OCI-LY3 (cell line): ENCODE results near the gene TASOR.

Experiments
- H2AFZ ChIP-seq: fragments of 200-600, 300-600 bp; shearing (Covaris generic); 2 replicates; pipeline ENCODE4 v1.6.0; 2014; ENCODE audit warnings: antibody characterized with exemption, low read depth, low read length
- H3K27ac ChIP-seq: fragments of 200-600, 300-600 bp; sonication (generic); 2 replicates; pipeline ENCODE4 v1.5.1; 2014; ENCODE audit warnings: mild to moderate bottlenecking, low read length, moderate library complexity, mixed read lengths
- H3K27me3 ChIP-seq: fragments of 200-600, 300-600 bp; sonication (generic); 2 replicates; pipeline ENCODE4 v1.6.1; 2014; ENCODE audit warnings: low read depth, low read length, mixed read lengths
- H3K36me3 ChIP-seq: fragments of 200-600, 300-600 bp; sonication (generic); replicated peaks from 2 replicates; pipeline ENCODE3; 2014; ENCODE audit warnings: low read depth, low read length, mixed read lengths
- H3K4me1 ChIP-seq: fragments of 300-600, 200-600 bp; sonication (generic); 2 replicates; pipeline ENCODE4 v1.6.1; 2014; ENCODE audit warnings: low read length, mixed read lengths
- H3K4me2 ChIP-seq: fragments of 200-600, 300-600 bp; sonication (generic); 2 replicates; pipeline ENCODE4 v1.6.1; 2014; ENCODE audit warnings: low read length, mixed read lengths
- H3K4me3 ChIP-seq: fragments of 300-600, 200-600 bp; sonication (generic); 2 replicates; pipeline ENCODE4 v1.5.1; 2014; ENCODE audit warnings: antibody characterized with exemption, mild to moderate bottlenecking, low read length, moderate library complexity
- H3K79me2 ChIP-seq: fragments of 300-600, 200-600 bp; shearing (Covaris generic); 2 replicates; pipeline ENCODE4 v1.6.1; 2014; ENCODE audit warnings: mild to moderate bottlenecking, low read length, mixed read lengths
- H3K9ac ChIP-seq: fragments of 300-600, 200-600 bp; shearing (Covaris generic); 2 replicates; pipeline ENCODE4 v1.6.0; 2014; ENCODE audit warnings: mild to moderate bottlenecking, low read length, moderate library complexity
- H3K9me3 ChIP-seq: fragments of 200-600, 300-600 bp; shearing (Covaris generic); 2 replicates; pipeline ENCODE4 v1.6.1; 2014; ENCODE audit warnings: low read length, mixed read lengths; ENCODE audit not compliant: insufficient read depth
- H4K20me1 ChIP-seq: fragments of 200-600, 300-600 bp; sonication (generic); 2 replicates; pipeline ENCODE4 v1.6.1; 2016; ENCODE audit warnings: low read length, mixed read lengths; ENCODE audit not compliant: insufficient read depth
- CTCF ChIP-seq: fragments of 200-600, 300-600 bp; sonication (generic); IDR thresholded peaks from 2 replicates; pipeline ENCODE4 v1.5.1; 2014; ENCODE audit warnings: antibody characterized with exemption, low read length, low read depth
- EZH2phosphoT487 ChIP-seq: fragments of 200-600 bp; shearing (Covaris generic); IDR thresholded peaks from 2 replicates; pipeline ENCODE4 v1.6.1; 2018; ENCODE audit warnings: antibody characterized with exemption, mixed run types, low read depth

Gene TASOR

GRCh38 chr3:56704706-56705105, 21.6 kb upstream of the TASOR start:
- no peak for TF ChIP-seq EZH2phosphoT487
- TF ChIP-seq CTCF = no peak
- Histone ChIP-seq H3K4me2 (peak overlapping the region; percentile 33), H3K36me3 (no peaks in the 10 kb centered on the region), H3K4me3 (no peak overlapping the region; the same call in 1 of the 2 replicates), H2AFZ (peak overlapping the region; percentile 27), H4K20me1 (no peaks in the 10 kb centered on the region), H3K79me2 (no peaks in the 10 kb centered on the region), H3K27ac (no peak overlapping the region), H3K9me3 (no peaks in the 10 kb centered on the region), H3K27me3 (no peaks in the 10 kb centered on the region), H3K4me1 (peaks cover 13% of the 10 kb centered on the region), H3K9ac (no peak overlapping the region)

GRCh38 chr3:56702490-56703315, 19.6 kb upstream of the TASOR start:
- Histone ChIP-seq H3K9ac (no peak overlapping the region), H3K9me3 (no peaks in the 10 kb centered on the region), H3K27ac (no peak overlapping the region), H3K4me3 (no peak overlapping the region), H3K36me3 (no peaks in the 10 kb centered on the region), H4K20me1 (no peaks in the 10 kb centered on the region), H3K4me1 (peaks cover 13% of the 10 kb centered on the region), H3K4me2 (no peak overlapping the region), H3K27me3 (no peaks in the 10 kb centered on the region), H3K79me2 (no peaks in the 10 kb centered on the region), H2AFZ (no peak overlapping the region)
- TF ChIP-seq EZH2phosphoT487 (no peak), CTCF (peak; percentile 92)

- Histone ChIP-seq H3K4me3 (no peak overlapping the region), H3K36me3 (no peaks in the 10 kb centered on the region), H2AFZ (no peak overlapping the region), H4K20me1 (no peaks in the 10 kb centered on the region), H3K9me3 (no peaks in the 10 kb centered on the region), H3K4me1 (peaks cover 15% of the 10 kb centered on the region), H3K27ac (no peak overlapping the region), H3K9ac (no peak overlapping the region), H3K4me2 (no peak overlapping the region), H3K79me2 (no peaks in the 10 kb centered on the region), H3K27me3 (no peaks in the 10 kb centered on the region)
- TF ChIP-seq CTCF (no peak), EZH2phosphoT487 (no peak)
Observed at GRCh38 chr3:56700151-56700550, 17.1 kb upstream of the TASOR start.

- Histone ChIP-seq H3K9ac (no peak overlapping the region), H3K79me2 (no peaks in the 10 kb centered on the region), H4K20me1 (no peaks in the 10 kb centered on the region), H3K36me3 (no peaks in the 10 kb centered on the region), H3K27me3 (no peaks in the 10 kb centered on the region), H3K4me3 (no peak overlapping the region), H3K4me2 (no peak overlapping the region), H2AFZ (0 out of 2 replicates have a peak overlapping the region, but pooled peaks have one; percentile 5), H3K4me1 (peaks cover 16% of the 10 kb centered on the region), H3K27ac (no peak overlapping the region), H3K9me3 (no peaks in the 10 kb centered on the region)
- TF ChIP-seq CTCF = no peak
- TF ChIP-seq EZH2phosphoT487 = no peak
Observed at GRCh38 chr3:56694867-56695683, 12.0 kb upstream of the TASOR start.
